GM23338 (cell line): Measurements from ENCODE around the gene GLS. TPM values are rescaled to one million over a fixed set of nuclear protein-coding genes. Genes with fewer than 3 reads are reported as not detected.

Source experiments
- ATAC-seq: fragments of 200-7000 bp; cut with Tn5 transposase; 3 replicates; pipeline ENCODE4 v1.9.1; 2020
- DNase-seq: peaks from one replicate; pipeline ENCODE4 v3.0.0-alpha.2; 2015; ENCODE audit warnings: low spot score
- H2AFZ ChIP-seq: fragments of 200-600 bp; sonication (generic); 2 replicates; pipeline ENCODE4 v1.8.0; 2016; ENCODE audit warnings: antibody characterized with exemption, mild to moderate bottlenecking, moderate library complexity
- H3F3A ChIP-seq: fragments of 200-600 bp; sonication (generic); replicated peaks from 2 replicates; pipeline ENCODE4 v1.8.0; 2017; ENCODE audit warnings: antibody characterized with exemption, mixed run types, low read depth
- H3K27ac ChIP-seq: fragments of 200-600 bp; sonication (generic); 2 replicates; pipeline ENCODE4 v1.6.1; 2016; ENCODE audit warnings: low read depth
- H3K27me3 ChIP-seq: fragments of 200-600 bp; sonication (generic); 2 replicates; pipeline ENCODE4 v1.8.0; 2016; ENCODE audit warnings: mild to moderate bottlenecking, mixed run types, moderate library complexity; ENCODE audit not compliant: insufficient read depth
- H3K36me3 ChIP-seq: fragments of 200-600 bp; sonication (generic); 2 replicates; pipeline ENCODE4 v1.8.0; 2016; ENCODE audit warnings: mild to moderate bottlenecking; ENCODE audit not compliant: insufficient read depth
- H3K4me1 ChIP-seq: fragments of 200-600 bp; sonication (generic); 2 replicates; pipeline ENCODE4 v1.8.0; 2016; ENCODE audit warnings: mild to moderate bottlenecking, moderate library complexity; ENCODE audit not compliant: insufficient read depth
- H3K4me2 ChIP-seq: fragments of 200-600 bp; sonication (generic); 2 replicates; pipeline ENCODE4 v1.7.1; 2017; ENCODE audit warnings: mixed run types
- H3K4me3 ChIP-seq: fragments of 200-600 bp; sonication (generic); 2 replicates; pipeline ENCODE4 v1.6.1; 2016; ENCODE audit warnings: mixed run types
- H3K79me2 ChIP-seq: fragments of 200-600 bp; sonication (generic); replicated peaks from 2 replicates; pipeline ENCODE4 v1.8.0; 2017; ENCODE audit warnings: mild to moderate bottlenecking; ENCODE audit not compliant: insufficient read depth
- H3K9me2 ChIP-seq: fragments of 200-600 bp; sonication (generic); 2 replicates; pipeline ENCODE4 v1.8.0; 2017; ENCODE audit not compliant: insufficient read depth
- H4K20me1 ChIP-seq: fragments of 200-600 bp; sonication (generic); replicated peaks from 2 replicates; pipeline ENCODE4 v1.8.0; 2017; ENCODE audit warnings: mild to moderate bottlenecking; ENCODE audit not compliant: insufficient read depth
- H3K27ac Mint-ChIP-seq: 2 replicates; pipeline ENCODE4 v1.8.0; 2020; ENCODE audit warnings: inconsistent platforms, mild to moderate bottlenecking, moderate library complexity, mixed read lengths
- H3K27me3 Mint-ChIP-seq: 3 replicates; pipeline ENCODE4 v1.8.0; 2022; ENCODE audit warnings: low read depth, mild to moderate bottlenecking, moderate library complexity, mixed read lengths, inconsistent platforms; ENCODE audit not compliant: insufficient read depth, poor library complexity
- H3K36me3 Mint-ChIP-seq: 3 replicates; pipeline ENCODE4 v1.8.0; 2021; ENCODE audit warnings: low read depth, mild to moderate bottlenecking, inconsistent platforms, moderate library complexity, mixed read lengths
- H3K4me1 Mint-ChIP-seq: 3 replicates; pipeline ENCODE4 v1.8.0; 2020; ENCODE audit warnings: mild to moderate bottlenecking, inconsistent platforms, mixed read lengths
- H3K4me3 Mint-ChIP-seq: 3 replicates; pipeline ENCODE4 v1.8.0; 2021; ENCODE audit warnings: moderate library complexity, mild to moderate bottlenecking, inconsistent platforms, mixed read lengths
- H3K9me3 Mint-ChIP-seq: 3 replicates; pipeline ENCODE4 v1.8.0; 2020; ENCODE audit warnings: moderate library complexity, mild to moderate bottlenecking, inconsistent platforms, mixed read lengths
- JUNB ChIP-seq: IDR thresholded peaks from one replicate; pipeline ENCODE4 v1.6.1; 2016; ENCODE audit warnings: antibody characterized with exemption; ENCODE audit not compliant: unreplicated experiment
- NANOG ChIP-seq: IDR thresholded peaks from 2 replicates; pipeline ENCODE4 v1.6.1; 2016; ENCODE audit warnings: antibody characterized with exemption, borderline replicate concordance
- STAT1 ChIP-seq: IDR thresholded peaks from one replicate; pipeline ENCODE4 v1.6.1; 2016; ENCODE audit warnings: antibody characterized with exemption; ENCODE audit not compliant: unreplicated experiment
- polyA plus RNA-seq: library from polyadenylated mRNA; unstranded; fragments of >200 nt; fragmentation: Nextera tagmentation; extraction: Ambion mirVana; gene quantifications from 2 replicates; pipeline ENCODE4 v1.2.1, GENCODE V29; 2016
- total RNA-seq: library from RNA; depleted of rRNA; stranded (reverse); fragments of >200 nt; shearing (Covaris generic); gene quantifications from 2 replicates; pipeline ENCODE4 v1.2.3, GENCODE V29; 2014
- TF ChIP-seq, protein P1 (sequence below): fragments of 250-450 bp; sonication (Bioruptor Pico); IDR thresholded peaks from 2 replicates; pipeline ENCODE4 v1.5.0; 2020; ENCODE audit warnings: mild to moderate bottlenecking, moderate library complexity
- TF ChIP-seq, protein P2 (sequence below): IDR thresholded peaks from 2 replicates; pipeline ENCODE4 v1.6.1; 2016; ENCODE audit warnings: antibody characterized with exemption
- TF ChIP-seq, protein P3 (sequence below), 2 experiments: fragments of 200-600 bp in 1 of 2; sonication (generic) in 1 of 2; conservative IDR thresholded peaks; 2 replicates each; pipeline versions ENCODE4 v1.5.1 to v1.6.1; 2016 to 2017; ENCODE audit warnings: antibody characterized with exemption in 2 of 2, low read depth in 2 of 2, mild to moderate bottlenecking in 2 of 2, moderate library complexity in 1 of 2

The GLS gene
- total and polyA plus RNA-seq, 2 experiments from 2014 or later = 38.1 to 172 TPM

DNA sequence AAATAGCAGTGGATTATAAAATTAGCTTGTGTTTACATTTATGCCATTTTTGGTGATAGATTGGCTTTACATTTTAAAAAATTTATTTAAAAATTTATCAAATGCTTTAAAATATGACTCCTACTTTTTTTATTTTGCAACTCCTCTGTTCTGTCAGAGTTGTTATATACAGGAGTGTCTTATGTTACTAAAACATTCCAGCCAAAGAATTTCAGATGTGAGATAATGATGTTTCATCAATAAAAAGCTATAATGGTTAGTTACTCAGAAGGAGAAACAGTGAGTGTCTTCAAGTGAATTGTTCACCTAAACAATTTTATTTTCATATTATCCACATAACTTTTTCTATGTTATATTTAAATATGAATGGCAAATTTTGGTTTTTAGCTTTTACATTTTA is 52.7 kb downstream of the GLS start (continued):
- TF ChIP-seq, protein P1, sequence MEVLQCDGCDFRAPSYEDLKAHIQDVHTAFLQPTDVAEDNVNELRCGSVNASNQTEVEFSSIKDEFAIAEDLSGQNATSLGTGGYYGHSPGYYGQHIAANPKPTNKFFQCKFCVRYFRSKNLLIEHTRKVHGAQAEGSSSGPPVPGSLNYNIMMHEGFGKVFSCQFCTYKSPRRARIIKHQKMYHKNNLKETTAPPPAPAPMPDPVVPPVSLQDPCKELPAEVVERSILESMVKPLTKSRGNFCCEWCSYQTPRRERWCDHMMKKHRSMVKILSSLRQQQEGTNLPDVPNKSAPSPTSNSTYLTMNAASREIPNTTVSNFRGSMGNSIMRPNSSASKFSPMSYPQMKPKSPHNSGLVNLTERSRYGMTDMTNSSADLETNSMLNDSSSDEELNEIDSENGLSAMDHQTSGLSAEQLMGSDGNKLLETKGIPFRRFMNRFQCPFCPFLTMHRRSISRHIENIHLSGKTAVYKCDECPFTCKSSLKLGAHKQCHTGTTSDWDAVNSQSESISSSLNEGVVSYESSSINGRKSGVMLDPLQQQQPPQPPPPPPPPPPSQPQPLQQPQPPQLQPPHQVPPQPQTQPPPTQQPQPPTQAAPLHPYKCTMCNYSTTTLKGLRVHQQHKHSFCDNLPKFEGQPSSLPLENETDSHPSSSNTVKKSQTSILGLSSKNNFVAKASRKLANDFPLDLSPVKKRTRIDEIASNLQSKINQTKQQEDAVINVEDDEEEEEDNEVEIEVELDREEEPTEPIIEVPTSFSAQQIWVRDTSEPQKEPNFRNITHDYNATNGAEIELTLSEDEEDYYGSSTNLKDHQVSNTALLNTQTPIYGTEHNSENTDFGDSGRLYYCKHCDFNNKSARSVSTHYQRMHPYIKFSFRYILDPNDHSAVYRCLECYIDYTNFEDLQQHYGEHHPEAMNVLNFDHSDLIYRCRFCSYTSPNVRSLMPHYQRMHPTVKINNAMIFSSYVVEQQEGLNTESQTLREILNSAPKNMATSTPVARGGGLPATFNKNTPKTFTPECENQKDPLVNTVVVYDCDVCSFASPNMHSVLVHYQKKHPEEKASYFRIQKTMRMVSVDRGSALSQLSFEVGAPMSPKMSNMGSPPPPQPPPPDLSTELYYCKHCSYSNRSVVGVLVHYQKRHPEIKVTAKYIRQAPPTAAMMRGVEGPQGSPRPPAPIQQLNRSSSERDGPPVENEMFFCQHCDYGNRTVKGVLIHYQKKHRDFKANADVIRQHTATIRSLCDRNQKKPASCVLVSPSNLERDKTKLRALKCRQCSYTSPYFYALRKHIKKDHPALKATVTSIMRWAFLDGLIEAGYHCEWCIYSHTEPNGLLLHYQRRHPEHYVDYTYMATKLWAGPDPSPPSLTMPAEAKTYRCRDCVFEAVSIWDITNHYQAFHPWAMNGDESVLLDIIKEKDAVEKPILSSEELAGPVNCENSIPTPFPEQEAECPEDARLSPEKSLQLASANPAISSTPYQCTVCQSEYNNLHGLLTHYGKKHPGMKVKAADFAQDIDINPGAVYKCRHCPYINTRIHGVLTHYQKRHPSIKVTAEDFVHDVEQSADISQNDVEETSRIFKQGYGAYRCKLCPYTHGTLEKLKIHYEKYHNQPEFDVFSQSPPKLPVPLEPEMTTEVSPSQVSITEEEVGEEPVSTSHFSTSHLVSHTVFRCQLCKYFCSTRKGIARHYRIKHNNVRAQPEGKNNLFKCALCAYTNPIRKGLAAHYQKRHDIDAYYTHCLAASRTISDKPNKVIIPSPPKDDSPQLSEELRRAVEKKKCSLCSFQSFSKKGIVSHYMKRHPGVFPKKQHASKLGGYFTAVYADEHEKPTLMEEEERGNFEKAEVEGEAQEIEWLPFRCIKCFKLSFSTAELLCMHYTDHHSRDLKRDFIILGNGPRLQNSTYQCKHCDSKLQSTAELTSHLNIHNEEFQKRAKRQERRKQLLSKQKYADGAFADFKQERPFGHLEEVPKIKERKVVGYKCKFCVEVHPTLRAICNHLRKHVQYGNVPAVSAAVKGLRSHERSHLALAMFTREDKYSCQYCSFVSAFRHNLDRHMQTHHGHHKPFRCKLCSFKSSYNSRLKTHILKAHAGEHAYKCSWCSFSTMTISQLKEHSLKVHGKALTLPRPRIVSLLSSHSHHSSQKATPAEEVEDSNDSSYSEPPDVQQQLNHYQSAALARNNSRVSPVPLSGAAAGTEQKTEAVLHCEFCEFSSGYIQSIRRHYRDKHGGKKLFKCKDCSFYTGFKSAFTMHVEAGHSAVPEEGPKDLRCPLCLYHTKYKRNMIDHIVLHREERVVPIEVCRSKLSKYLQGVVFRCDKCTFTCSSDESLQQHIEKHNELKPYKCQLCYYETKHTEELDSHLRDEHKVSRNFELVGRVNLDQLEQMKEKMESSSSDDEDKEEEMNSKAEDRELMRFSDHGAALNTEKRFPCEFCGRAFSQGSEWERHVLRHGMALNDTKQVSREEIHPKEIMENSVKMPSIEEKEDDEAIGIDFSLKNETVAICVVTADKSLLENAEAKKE (CRISPR knock-in tag) = no peak
- TF ChIP-seq NANOG (no peak), JUNB (no peak)

DNA sequence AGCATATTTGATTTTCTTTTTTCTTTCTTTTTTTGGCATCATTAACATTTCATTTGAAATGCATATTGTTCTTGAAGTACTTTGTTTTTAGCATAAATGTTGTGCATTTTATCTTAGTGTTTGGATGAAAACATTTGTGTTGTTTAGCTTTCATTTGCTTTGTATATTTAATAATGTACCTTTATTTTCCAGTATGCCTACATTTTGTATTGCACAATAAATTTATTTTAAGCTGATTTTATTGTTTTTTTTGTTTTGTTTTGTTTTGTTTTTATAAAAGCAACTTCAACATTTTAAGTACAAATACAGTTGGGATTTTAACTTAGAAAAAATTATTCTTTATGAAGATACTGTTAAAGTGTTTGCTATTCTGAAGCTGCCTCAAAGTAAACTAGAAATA is 54.4 kb downstream of the GLS start:
- 0 out of 3 replicates have a peak overlapping the region, but pooled peaks have one; percentile 10 for H3K4me3 Mint-ChIP-seq
- peaks cover 78% of the 10 kb centered on the region for H3K4me1 ChIP-seq
- no peaks in the 10 kb centered on the region for H3K9me3 Mint-ChIP-seq
- 0 out of 2 replicates have a peak overlapping the region, but pooled peaks have one; percentile 5 for H3K4me2 ChIP-seq
- no peak for ATAC-seq
- H3K27me3 ChIP-seq = no peaks in the 10 kb centered on the region
- peaks cover 5% of the 10 kb centered on the region for H3K36me3 Mint-ChIP-seq
- H3K27ac Mint-ChIP-seq = peak overlapping the region; percentile 59; the same call in 1 of the 2 replicates
- H3K27me3 Mint-ChIP-seq = no peaks in the 10 kb centered on the region
- no peaks in the 10 kb centered on the region for H3K79me2 ChIP-seq
- no peak for DNase-seq
- H3K9me2 ChIP-seq = no peaks in the 10 kb centered on the region
- H3F3A ChIP-seq = no peaks in the 10 kb centered on the region
- H3K4me3 ChIP-seq = no peak overlapping the region
- H2AFZ ChIP-seq = no peak overlapping the region
- TF ChIP-seq, protein P2, sequence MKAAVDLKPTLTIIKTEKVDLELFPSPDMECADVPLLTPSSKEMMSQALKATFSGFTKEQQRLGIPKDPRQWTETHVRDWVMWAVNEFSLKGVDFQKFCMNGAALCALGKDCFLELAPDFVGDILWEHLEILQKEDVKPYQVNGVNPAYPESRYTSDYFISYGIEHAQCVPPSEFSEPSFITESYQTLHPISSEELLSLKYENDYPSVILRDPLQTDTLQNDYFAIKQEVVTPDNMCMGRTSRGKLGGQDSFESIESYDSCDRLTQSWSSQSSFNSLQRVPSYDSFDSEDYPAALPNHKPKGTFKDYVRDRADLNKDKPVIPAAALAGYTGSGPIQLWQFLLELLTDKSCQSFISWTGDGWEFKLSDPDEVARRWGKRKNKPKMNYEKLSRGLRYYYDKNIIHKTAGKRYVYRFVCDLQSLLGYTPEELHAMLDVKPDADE = no peak
- 0 out of 2 replicates have a peak, but pooled peaks have one; percentile 19 for TF ChIP-seq NANOG
- TF ChIP-seq, protein P3, sequence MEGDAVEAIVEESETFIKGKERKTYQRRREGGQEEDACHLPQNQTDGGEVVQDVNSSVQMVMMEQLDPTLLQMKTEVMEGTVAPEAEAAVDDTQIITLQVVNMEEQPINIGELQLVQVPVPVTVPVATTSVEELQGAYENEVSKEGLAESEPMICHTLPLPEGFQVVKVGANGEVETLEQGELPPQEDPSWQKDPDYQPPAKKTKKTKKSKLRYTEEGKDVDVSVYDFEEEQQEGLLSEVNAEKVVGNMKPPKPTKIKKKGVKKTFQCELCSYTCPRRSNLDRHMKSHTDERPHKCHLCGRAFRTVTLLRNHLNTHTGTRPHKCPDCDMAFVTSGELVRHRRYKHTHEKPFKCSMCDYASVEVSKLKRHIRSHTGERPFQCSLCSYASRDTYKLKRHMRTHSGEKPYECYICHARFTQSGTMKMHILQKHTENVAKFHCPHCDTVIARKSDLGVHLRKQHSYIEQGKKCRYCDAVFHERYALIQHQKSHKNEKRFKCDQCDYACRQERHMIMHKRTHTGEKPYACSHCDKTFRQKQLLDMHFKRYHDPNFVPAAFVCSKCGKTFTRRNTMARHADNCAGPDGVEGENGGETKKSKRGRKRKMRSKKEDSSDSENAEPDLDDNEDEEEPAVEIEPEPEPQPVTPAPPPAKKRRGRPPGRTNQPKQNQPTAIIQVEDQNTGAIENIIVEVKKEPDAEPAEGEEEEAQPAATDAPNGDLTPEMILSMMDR (conservative IDR thresholded peaks at IDR 0.05; ENCODE audit: low read depth in 2 of 2) = no peak
- TF ChIP-seq STAT1 = no peak
- no peaks in the 10 kb centered on the region for H4K20me1 ChIP-seq
- H3K27ac ChIP-seq = no peak overlapping the region
- peaks cover 71% of the 10 kb centered on the region for H3K4me1 Mint-ChIP-seq
- H3K36me3 ChIP-seq = no peaks in the 10 kb centered on the region
